Mesenchymal stem cell (in vitro differentiated cells and primary cell): ENCODE measurements around the gene PKIG.
"Not testable (repeated sequence)": the region's sequence is repeated elsewhere in the genome, so short reads cannot be mapped to it uniquely, and the experiment has no call there.

Source experiments
- DNase-seq: peaks from one replicate; pipeline ENCODE4 v3.0.0-alpha.2; 2013
- H2AFZ ChIP-seq: one replicate; pipeline ENCODE4 v1.6.1; 2013; ENCODE audit warnings: low read depth, mild to moderate bottlenecking, control low read depth, inconsistent platforms, low read length, moderate library complexity
- H2AK5ac ChIP-seq: 2 replicates; pipeline ENCODE4 v1.6.1; 2013; ENCODE audit warnings: low read length, moderate library complexity, mild to moderate bottlenecking, inconsistent platforms; ENCODE audit not compliant: severe bottlenecking
- H2BK120ac ChIP-seq: one replicate; pipeline ENCODE4 v1.6.1; 2013; ENCODE audit warnings: low read depth, mild to moderate bottlenecking, inconsistent platforms, low read length, moderate library complexity
- H2BK12ac ChIP-seq, 2 experiments: one replicate each; pipeline ENCODE4 v1.6.1; 2013; ENCODE audit warnings: inconsistent platforms in 2 of 2, low read length in 2 of 2, mild to moderate bottlenecking in 2 of 2, moderate library complexity in 2 of 2, control low read depth in 1 of 2
- H2BK15ac ChIP-seq: one replicate; pipeline ENCODE4 v1.6.1; 2013; ENCODE audit warnings: mild to moderate bottlenecking, low read depth, inconsistent platforms; ENCODE audit not compliant: poor library complexity, severe bottlenecking
- H2BK5ac ChIP-seq: 2 replicates; pipeline ENCODE4 v1.6.1; 2013; ENCODE audit warnings: low read depth, mild to moderate bottlenecking, low read length, control low read depth, inconsistent platforms; ENCODE audit not compliant: poor library complexity, severe bottlenecking
- H3K14ac ChIP-seq, 2 experiments: one replicate each; pipeline ENCODE4 v1.6.1; 2013; ENCODE audit warnings: inconsistent platforms in 2 of 2, low read length in 2 of 2, control low read depth in 1 of 2, mild to moderate bottlenecking in 1 of 2, moderate library complexity in 1 of 2
- H3K18ac ChIP-seq, 2 experiments: one replicate each; pipeline ENCODE4 v1.6.1; 2013; ENCODE audit warnings: inconsistent platforms in 2 of 2, low read length in 2 of 2, control low read depth in 1 of 2, low read depth in 1 of 2, mild to moderate bottlenecking in 1 of 2
- H3K23ac ChIP-seq, 2 experiments: one replicate each; pipeline ENCODE4 v1.6.1; 2013; ENCODE audit warnings: inconsistent platforms in 2 of 2, low read length in 2 of 2, mild to moderate bottlenecking in 2 of 2, moderate library complexity in 2 of 2, control low read depth in 1 of 2
- H3K27ac ChIP-seq: 2 replicates; pipeline ENCODE4 v1.5.1; 2013; ENCODE audit warnings: mild to moderate bottlenecking, moderate library complexity, low read length, control low read depth, inconsistent platforms; ENCODE audit not compliant: poor library complexity, severe bottlenecking
- H3K27me3 ChIP-seq, 2 experiments: 2 replicates each; pipeline versions ENCODE4 v1.6.1 to v1.7.0; 2013; ENCODE audit warnings: low read length in 2 of 2, mild to moderate bottlenecking in 2 of 2, moderate library complexity in 2 of 2, control low read depth in 1 of 2, inconsistent platforms in 1 of 2; ENCODE audit not compliant: control insufficient read depth in 1 of 2, insufficient read depth in 1 of 2
- H3K36me3 ChIP-seq, 2 experiments: 2 replicates each; pipeline versions ENCODE4 v1.6.1 to v1.7.0; 2013; ENCODE audit warnings: low read length in 2 of 2, control low read depth in 1 of 2, inconsistent platforms in 1 of 2, low read depth in 1 of 2, mild to moderate bottlenecking in 1 of 2; ENCODE audit not compliant: insufficient read depth in 2 of 2, control insufficient read depth in 1 of 2
- H3K4ac ChIP-seq, 2 experiments: one replicate each; pipeline ENCODE4 v1.6.1; 2013; ENCODE audit warnings: inconsistent platforms in 2 of 2, low read length in 2 of 2, mild to moderate bottlenecking in 2 of 2, moderate library complexity in 2 of 2, control low read depth in 1 of 2, low read depth in 1 of 2
- H3K4me1 ChIP-seq: 2 replicates; pipeline ENCODE4 v1.6.1; 2013; ENCODE audit warnings: low read depth, low read length, control low read depth; ENCODE audit not compliant: control insufficient read depth, insufficient read depth
- H3K4me2 ChIP-seq: 2 replicates; pipeline ENCODE4 v1.6.1; 2013; ENCODE audit warnings: low read length, mild to moderate bottlenecking, inconsistent platforms; ENCODE audit not compliant: poor library complexity, severe bottlenecking
- H3K4me3 ChIP-seq, 2 experiments: 2 replicates each; pipeline versions ENCODE4 v1.5.1 to v1.7.0; 2013; ENCODE audit warnings: low read length in 2 of 2, mild to moderate bottlenecking in 2 of 2, control low read depth in 1 of 2, low read depth in 1 of 2; ENCODE audit not compliant: insufficient read depth in 1 of 2
- H3K79me1 ChIP-seq: replicated peaks from 2 replicates; pipeline ENCODE4 v1.6.1; 2013; ENCODE audit warnings: mild to moderate bottlenecking, control low read depth, low read length, inconsistent platforms; ENCODE audit not compliant: poor library complexity, severe bottlenecking
- H3K9ac ChIP-seq: 2 replicates; pipeline ENCODE4 v1.7.0; 2013; ENCODE audit warnings: mild to moderate bottlenecking, low read length, moderate library complexity
- H3K9me3 ChIP-seq: 2 replicates; pipeline ENCODE4 v1.7.0; 2013; ENCODE audit warnings: mild to moderate bottlenecking, low read length; ENCODE audit not compliant: control insufficient read depth
- H4K8ac ChIP-seq: one replicate; pipeline ENCODE4 v1.6.1; 2013; ENCODE audit warnings: inconsistent platforms, mild to moderate bottlenecking, low read length, moderate library complexity
- H4K91ac ChIP-seq: one replicate; pipeline ENCODE4 v1.6.1; 2013; ENCODE audit warnings: mild to moderate bottlenecking, low read length, inconsistent platforms
- WGBS: methylation state at CpG from one replicate; pipeline ENCODE4 v1.1.7; 2013; ENCODE audit warnings: mixed read lengths; 5-methylcytosine and 5-hydroxymethylcytosine counted together

PKIG gene

DNA sequence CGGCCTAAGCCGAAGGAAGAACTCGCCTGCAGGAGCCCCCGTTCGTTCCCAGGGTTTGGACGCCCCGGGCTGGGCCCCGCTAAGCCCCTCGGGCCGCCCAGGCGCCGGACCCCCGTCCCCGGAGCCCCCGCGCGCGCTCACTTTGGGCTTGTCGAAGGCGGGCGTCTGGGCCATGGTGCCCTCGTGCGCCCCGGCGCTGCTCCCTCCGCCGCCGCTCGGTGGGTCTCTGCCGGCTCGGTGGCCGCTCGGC lies 69.0 kb downstream of the PKIG start:
- H2AK5ac ChIP-seq = no peak overlapping the region
- H3K4me2 ChIP-seq = peak overlapping the region; percentile 80
- H4K91ac ChIP-seq = no peak overlapping the region
- H3K36me3 ChIP-seq = peaks cover 0 to 7% of the 10 kb centered on the region in 2 experiments
- peak overlapping the region; percentile 12 for H4K8ac ChIP-seq
- H3K9me3 ChIP-seq = no peaks in the 10 kb centered on the region
- peaks cover 15% of the 10 kb centered on the region for H3K79me1 ChIP-seq
- H2BK12ac ChIP-seq = peak overlapping the region in 1 of 2 experiments; percentile 11
- H2BK15ac ChIP-seq = peak overlapping the region; percentile 83
- H3K4ac ChIP-seq = peak overlapping the region in 1 of 2 experiments; percentile 69
- peak overlapping the region; percentile 32 for H2AFZ ChIP-seq
- peak overlapping the region; percentile 88 for H2BK120ac ChIP-seq
- no peak overlapping the region for H3K23ac ChIP-seq
- H3K4me3 ChIP-seq = peak overlapping the region; percentile 73 to 91
- peak overlapping the region; percentile 85 for H3K9ac ChIP-seq
- H3K4me1 ChIP-seq = peaks cover 22% of the 10 kb centered on the region
- peak overlapping the region in 1 of 2 experiments; percentile 70 for H3K18ac ChIP-seq
- H3K27me3 ChIP-seq = peaks cover 12% of the 10 kb centered on the region in 2 experiments
- WGBS = 1% methylated on average over 26 of the region's 33 CpGs
- H3K27ac ChIP-seq = no peak overlapping the region
- no peak overlapping the region for H2BK5ac ChIP-seq
- no peak overlapping the region for H3K14ac ChIP-seq
- DNase-seq = no peak

- Histone ChIP-seq H3K27me3 (peaks cover 12% of the 10 kb centered on the region in 2 experiments), H3K18ac (peak within 1 kb of the TSS; percentile 90 to 93), H3K4me1 (peaks cover 18% of the 10 kb centered on the region), H2BK12ac (peak within 1 kb of the TSS in 1 of 2 experiments; percentile 93), H3K9me3 (no peaks in the 10 kb centered on the region), H3K4me3 (peak within 1 kb of the TSS; percentile 73 to 91), H3K9ac (peak within 1 kb of the TSS; percentile 85), H4K8ac (peak within 1 kb of the TSS; percentile 95), H2BK5ac (no peak within 1 kb of the TSS), H3K23ac (peak within 1 kb of the TSS in 1 of 2 experiments; percentile 75), H3K36me3 (peaks cover 0 to 7% of the 10 kb centered on the region in 2 experiments), H3K4me2 (peak within 1 kb of the TSS; percentile 96), H2BK15ac (peak within 1 kb of the TSS; percentile 83), H2AK5ac (no peak within 1 kb of the TSS), H2BK120ac (peak within 1 kb of the TSS; percentile 88), H3K4ac (peak within 1 kb of the TSS; percentile 24 to 79), H4K91ac (peak within 1 kb of the TSS; percentile 76), H2AFZ (peak within 1 kb of the TSS; percentile 80), H3K27ac (peak within 1 kb of the TSS; percentile 1), H3K14ac (peak within 1 kb of the TSS in 1 of 2 experiments; percentile 75), H3K79me1 (peaks cover 15% of the 10 kb centered on the region)
- WGBS = under 1% methylated on average over 45 of the region's 68 CpGs
- peak; percentile 66 for DNase-seq
These were observed 69.5 kb downstream of the PKIG start, which contains the start of gene ADA for GRCh38 chr20:44651684-44652423. ADA (minus strand) TSS chr20:44651699; CDS start chr20:44651607, 92 bp downstream.

- DNase-seq = no peak
- H3K79me1 ChIP-seq = peaks cover 12% of the 10 kb centered on the region
- H3K4ac ChIP-seq = no peak overlapping the region
- H3K14ac ChIP-seq = no peak overlapping the region
- no peak overlapping the region for H2BK15ac ChIP-seq
- no peak overlapping the region for H2AFZ ChIP-seq
- peaks cover 17% of the 10 kb centered on the region for H3K4me1 ChIP-seq
- WGBS = 91% methylated on average over 2 of the region's 2 CpGs
- H2BK120ac ChIP-seq = no peak overlapping the region
- H3K9ac ChIP-seq = peak overlapping the region; percentile 67
- no peak overlapping the region for H4K8ac ChIP-seq
- H4K91ac ChIP-seq = no peak overlapping the region
- H3K27me3 ChIP-seq = peaks cover 12% of the 10 kb centered on the region in 2 experiments
- H3K9me3 ChIP-seq = no peaks in the 10 kb centered on the region
- H2AK5ac ChIP-seq = no peak overlapping the region
- no peak overlapping the region for H2BK5ac ChIP-seq
- no peak overlapping the region for H3K4me2 ChIP-seq
- H3K36me3 ChIP-seq = no peaks in the 10 kb centered on the region
- H3K23ac ChIP-seq = no peak overlapping the region
- H3K4me3 ChIP-seq = no peak overlapping the region
- no peak overlapping the region for H3K27ac ChIP-seq
- H3K18ac ChIP-seq = no peak overlapping the region
- no peak overlapping the region for H2BK12ac ChIP-seq
These were observed 71.2 kb downstream of the PKIG start for GRCh38 chr20:44653546-44653945.

- peaks cover 12% of the 10 kb centered on the region in 2 experiments for H3K27me3 ChIP-seq
- H2BK15ac ChIP-seq, H3K9me3 ChIP-seq, H3K9ac ChIP-seq, H3K4ac ChIP-seq, H4K8ac ChIP-seq, DNase-seq, H3K18ac ChIP-seq, H2AK5ac ChIP-seq, H3K14ac ChIP-seq, H3K4me3 ChIP-seq, H2BK12ac ChIP-seq, H3K23ac ChIP-seq, H3K27ac ChIP-seq, H2BK5ac ChIP-seq, H2BK120ac ChIP-seq, H2AFZ ChIP-seq, H3K36me3 ChIP-seq, H3K4me2 ChIP-seq, H4K91ac ChIP-seq: not testable (repeated sequence)
- H3K79me1 ChIP-seq = peaks cover 12% of the 10 kb centered on the region
- peaks cover 15% of the 10 kb centered on the region for H3K4me1 ChIP-seq
- WGBS = 94% methylated on average over 4 of the region's 5 CpGs
These were observed 71.8 kb downstream of the PKIG start for GRCh38 chr20:44654210-44654609.
